ENCODE results near the gene COL6A3. TPM values are rescaled to one million over a fixed set of nuclear protein-coding genes. Genes with fewer than 3 reads are reported as not detected.

COL6A3 gene
- total RNA-seq, 1 experiment from 2014 or later = 45.0 TPM

DNA sequence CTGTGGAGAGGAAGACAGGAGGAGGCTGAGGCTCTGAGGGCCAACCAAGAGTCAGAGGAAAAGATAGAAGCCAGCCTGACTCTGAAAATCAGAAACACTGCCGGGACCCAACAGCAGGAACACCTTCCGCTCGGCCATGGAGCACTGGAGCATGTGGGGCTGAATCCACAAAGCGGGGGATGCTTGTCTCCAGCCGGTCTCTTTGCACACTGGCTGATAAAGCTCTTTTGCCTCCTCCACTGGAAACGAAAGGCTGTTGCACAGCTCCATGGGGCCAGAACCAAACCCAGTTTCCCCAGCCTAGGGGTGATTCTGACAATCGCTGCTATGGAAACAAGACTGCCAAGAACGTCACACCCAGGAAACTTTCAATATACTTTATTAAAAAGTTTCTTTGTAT is 90.3 kb downstream of the COL6A3 start:
- CTCF ChIA-PET = no interaction called here

DNA sequence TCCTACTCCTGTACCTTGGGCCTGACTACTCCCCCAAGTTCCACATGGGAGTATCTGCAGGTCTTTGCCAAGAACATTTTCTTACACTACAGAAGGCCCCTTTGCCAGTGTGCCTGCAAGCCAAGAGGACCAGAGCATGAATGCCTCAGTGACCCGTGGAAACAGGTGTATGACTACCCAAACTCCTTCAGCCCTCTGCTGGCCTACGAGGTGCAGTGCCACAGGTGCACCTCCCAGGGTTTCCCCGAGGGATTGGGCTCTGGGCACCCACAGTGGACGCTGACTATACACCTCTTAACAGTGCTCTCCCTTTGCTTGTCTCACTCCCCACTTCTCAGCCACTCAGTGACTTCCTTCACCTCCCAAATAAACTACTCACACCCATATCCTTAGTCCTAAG is 91.4 kb downstream of the COL6A3 start:
- H3K4me1 ChIP-seq (ENCODE audit: insufficient read depth, low read length) = no peaks in the 10 kb centered on the region
- DNase-seq (peak; percentile 63), ATAC-seq (peak; percentile 96)
- H4K20me1 ChIP-seq (ENCODE audit: low read length) = no peaks in the 10 kb centered on the region
- no peaks in the 10 kb centered on the region for H3K9me3 ChIP-seq (ENCODE audit: low read length)
- no TSS peak for BruUV-seq (replicated peaks)
- POLR2A ChIA-PET (ENCODE audit: unreplicated experiment) = no interaction called here
- no peak overlapping the region for H3K27ac ChIP-seq (ENCODE audit: low read length)
- H3K79me2 ChIP-seq (ENCODE audit: low read length) = no peaks in the 10 kb centered on the region
- no peak for TF ChIP-seq EZH2phosphoT487 (IDR thresholded peaks at IDR 0.05; ENCODE audit: borderline replicate concordance, low read length)
- TF ChIP-seq, protein P1, sequence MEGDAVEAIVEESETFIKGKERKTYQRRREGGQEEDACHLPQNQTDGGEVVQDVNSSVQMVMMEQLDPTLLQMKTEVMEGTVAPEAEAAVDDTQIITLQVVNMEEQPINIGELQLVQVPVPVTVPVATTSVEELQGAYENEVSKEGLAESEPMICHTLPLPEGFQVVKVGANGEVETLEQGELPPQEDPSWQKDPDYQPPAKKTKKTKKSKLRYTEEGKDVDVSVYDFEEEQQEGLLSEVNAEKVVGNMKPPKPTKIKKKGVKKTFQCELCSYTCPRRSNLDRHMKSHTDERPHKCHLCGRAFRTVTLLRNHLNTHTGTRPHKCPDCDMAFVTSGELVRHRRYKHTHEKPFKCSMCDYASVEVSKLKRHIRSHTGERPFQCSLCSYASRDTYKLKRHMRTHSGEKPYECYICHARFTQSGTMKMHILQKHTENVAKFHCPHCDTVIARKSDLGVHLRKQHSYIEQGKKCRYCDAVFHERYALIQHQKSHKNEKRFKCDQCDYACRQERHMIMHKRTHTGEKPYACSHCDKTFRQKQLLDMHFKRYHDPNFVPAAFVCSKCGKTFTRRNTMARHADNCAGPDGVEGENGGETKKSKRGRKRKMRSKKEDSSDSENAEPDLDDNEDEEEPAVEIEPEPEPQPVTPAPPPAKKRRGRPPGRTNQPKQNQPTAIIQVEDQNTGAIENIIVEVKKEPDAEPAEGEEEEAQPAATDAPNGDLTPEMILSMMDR (conservative IDR thresholded peaks at IDR 0.05; ENCODE audit: low read depth, low read length) = peak; percentile 85
- no peak for TF ChIP-seq EZH2 (IDR thresholded peaks at IDR 0.05; ENCODE audit: low read length, unreplicated experiment)
- CTCF ChIA-PET = no interaction called here
- H3K9me2 ChIP-seq (replicated peaks; ENCODE audit: low read length) = no peaks in the 10 kb centered on the region
- no peak overlapping the region for H2AFZ ChIP-seq (ENCODE audit: low read length)
- no peak overlapping the region for H3K4me3 ChIP-seq (ENCODE audit: low read length)
- no peaks in the 10 kb centered on the region for H3K27me3 ChIP-seq (ENCODE audit: low read length)
- H3K9ac ChIP-seq (ENCODE audit: low read length) = no peak overlapping the region
- no peaks in the 10 kb centered on the region for H3K36me3 ChIP-seq (ENCODE audit: low read depth, low read length)
- no peaks in the 10 kb centered on the region for H3F3A ChIP-seq (ENCODE audit: low read length, unreplicated experiment)
- H3K4me2 ChIP-seq (ENCODE audit: low read length) = no peak overlapping the region
- intact Hi-C loops (cut with micrococcal nuclease) = loop anchor here (1.0 to 5.0 kb wide), 2 partner anchors 70 to 151 kb away; no protein-coding TSS in a partner anchor

More for the DNA sequence above, 90.3 kb downstream of the COL6A3 start:
- intact Hi-C loops (cut with micrococcal nuclease) = loop anchor here (5.0 kb wide), 1 partner anchor 71 kb away; no protein-coding TSS in a partner anchor
- Histone ChIP-seq H3K9ac (ENCODE audit: low read length) (no peak overlapping the region), H3K9me3 (ENCODE audit: low read length) (no peaks in the 10 kb centered on the region), H2AFZ (ENCODE audit: low read length) (no peak overlapping the region), H3K79me2 (ENCODE audit: low read length) (no peaks in the 10 kb centered on the region), H3K4me2 (ENCODE audit: low read length) (no peak overlapping the region), H3F3A (ENCODE audit: low read length, unreplicated experiment) (no peaks in the 10 kb centered on the region), H3K4me1 (ENCODE audit: insufficient read depth, low read length) (no peaks in the 10 kb centered on the region), H3K27ac (ENCODE audit: low read length) (no peak overlapping the region), H3K9me2 (replicated peaks; ENCODE audit: low read length) (no peaks in the 10 kb centered on the region), H3K4me3 (ENCODE audit: low read length) (no peak overlapping the region), H3K27me3 (ENCODE audit: low read length) (no peaks in the 10 kb centered on the region), H4K20me1 (ENCODE audit: low read length) (no peaks in the 10 kb centered on the region), H3K36me3 (ENCODE audit: low read depth, low read length) (no peaks in the 10 kb centered on the region)
- no peak for TF ChIP-seq EZH2phosphoT487 (IDR thresholded peaks at IDR 0.05; ENCODE audit: borderline replicate concordance, low read length)
- TF ChIP-seq EZH2 (IDR thresholded peaks at IDR 0.05; ENCODE audit: low read length, unreplicated experiment) = no peak
- TF ChIP-seq, protein P1 (conservative IDR thresholded peaks at IDR 0.05; ENCODE audit: low read depth, low read length) = no peak
- no peak for ATAC-seq
- POLR2A ChIA-PET (ENCODE audit: unreplicated experiment) = no interaction called here
- DNase-seq = no peak
- BruUV-seq (replicated peaks) = no TSS peak

DNA sequence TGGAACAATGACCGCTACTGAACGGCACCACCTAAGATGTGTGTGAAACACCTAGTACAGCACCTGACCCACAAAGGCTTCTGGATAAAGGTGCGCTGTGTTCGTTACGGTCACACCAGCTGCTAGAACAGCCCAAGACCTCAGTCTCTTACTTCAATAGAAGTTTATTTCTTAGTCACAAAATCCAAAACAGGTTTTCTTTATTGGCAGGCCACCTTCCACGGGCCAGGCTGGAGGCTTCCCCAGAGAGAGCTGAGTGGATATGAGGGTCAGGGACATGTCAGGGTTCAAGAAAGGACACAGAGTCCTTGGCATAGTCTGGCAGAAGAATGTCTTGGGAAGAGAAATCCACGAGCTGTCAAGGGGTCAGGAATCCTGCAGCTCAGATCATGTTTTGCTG is 92.2 kb downstream of the COL6A3 start:
- ATAC-seq = no peak
- no peaks in the 10 kb centered on the region for H3K4me1 ChIP-seq (ENCODE audit: insufficient read depth, low read length)

More for the DNA sequence above, 92.2 kb downstream of the COL6A3 start:
- Histone ChIP-seq H3K36me3 (ENCODE audit: low read depth, low read length) (no peaks in the 10 kb centered on the region), H3K27me3 (ENCODE audit: low read length) (no peaks in the 10 kb centered on the region), H4K20me1 (ENCODE audit: low read length) (no peaks in the 10 kb centered on the region), H3K4me3 (ENCODE audit: low read length) (no peak overlapping the region), H3F3A (ENCODE audit: low read length, unreplicated experiment) (no peaks in the 10 kb centered on the region), H3K79me2 (ENCODE audit: low read length) (no peaks in the 10 kb centered on the region), H3K4me2 (ENCODE audit: low read length) (no peak overlapping the region), H3K9me3 (ENCODE audit: low read length) (no peaks in the 10 kb centered on the region), H3K9ac (ENCODE audit: low read length) (no peak overlapping the region), H3K27ac (ENCODE audit: low read length) (no peak overlapping the region), H2AFZ (ENCODE audit: low read length) (no peak overlapping the region), H3K9me2 (replicated peaks; ENCODE audit: low read length) (no peaks in the 10 kb centered on the region)
- CTCF ChIA-PET = no interaction called here
- intact Hi-C loops (cut with micrococcal nuclease) = loop anchor here (1.0 to 5.0 kb wide), 2 partner anchors 69 to 150 kb away; no protein-coding TSS in a partner anchor
- BruUV-seq (replicated peaks) = no TSS peak
- no peak for DNase-seq
- POLR2A ChIA-PET (ENCODE audit: unreplicated experiment) = no interaction called here
- TF ChIP-seq EZH2phosphoT487 (IDR thresholded peaks at IDR 0.05; ENCODE audit: borderline replicate concordance, low read length) (no peak), EZH2 (IDR thresholded peaks at IDR 0.05; ENCODE audit: low read length, unreplicated experiment) (no peak)
- TF ChIP-seq, protein P1 (conservative IDR thresholded peaks at IDR 0.05; ENCODE audit: low read depth, low read length) = no peak

All from PC-3 (cell line).